ENCODE results near the gene FIGNL1.

The FIGNL1 gene

DNA sequence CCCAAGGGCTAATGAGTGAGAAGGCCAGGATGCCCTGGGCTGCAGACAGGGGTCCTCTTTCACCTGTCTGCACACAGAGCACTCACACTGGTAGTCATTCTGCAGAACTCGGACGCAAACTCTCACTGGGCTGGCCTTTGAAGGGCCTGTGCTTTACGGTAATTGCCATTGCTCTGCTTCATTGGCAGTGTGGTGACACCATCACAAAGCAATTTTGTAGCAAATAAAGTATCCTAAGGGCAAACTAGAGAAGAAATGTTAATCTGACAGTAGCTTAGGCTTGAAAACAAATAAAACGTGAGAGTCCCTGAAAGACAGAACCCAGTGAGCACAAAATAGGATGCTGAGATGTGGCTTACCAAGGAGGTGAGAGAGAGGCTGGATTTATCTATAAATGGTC is 30.6 kb upstream of the FIGNL1 start:
- H3K4me3 Mint-ChIP-seq: no peak overlapping the region
- no peaks in the 10 kb centered on the region for H3K4me1 Mint-ChIP-seq (ENCODE audit: low read depth in 2 of 2)
- DNase-seq: no peak
- H3K36me3 Mint-ChIP-seq (ENCODE audit: insufficient read depth): no peaks in the 10 kb centered on the region
- no peaks in the 10 kb centered on the region for H3K9me3 Mint-ChIP-seq
- no peak overlapping the region for H3K27ac Mint-ChIP-seq
- peaks cover 23 to 38% of the 10 kb centered on the region in 2 donors for H3K27me3 Mint-ChIP-seq
- ATAC-seq (replicated peaks): no peak

GRCh38 chr7:50479743-50480517 is 29.8 kb upstream of the FIGNL1 start:
- H3K4me3 Mint-ChIP-seq: no peak overlapping the region

GRCh38 chr7:50477640-50478039 is 27.5 kb upstream of the FIGNL1 start:
- H3K36me3 Mint-ChIP-seq (ENCODE audit: insufficient read depth): no peaks in the 10 kb centered on the region
- peaks cover 27 to 49% of the 10 kb centered on the region in 2 donors for H3K27me3 Mint-ChIP-seq
- no peak overlapping the region for H3K4me3 Mint-ChIP-seq
- no peak for ATAC-seq (replicated peaks)
- H3K4me1 Mint-ChIP-seq (ENCODE audit: low read depth in 2 of 2): no peaks in the 10 kb centered on the region
- no peak for DNase-seq
- H3K27ac Mint-ChIP-seq: no peak overlapping the region
- H3K9me3 Mint-ChIP-seq: no peaks in the 10 kb centered on the region

More at GRCh38 chr7:50479743-50480517, 29.8 kb upstream of the FIGNL1 start:
- Mint-ChIP-seq H3K27ac (peak overlapping the region in 1 of 2 donors; percentile 36), H3K9me3 (no peaks in the 10 kb centered on the region), H3K36me3 (ENCODE audit: insufficient read depth) (no peaks in the 10 kb centered on the region), H3K27me3 (peaks cover 23 to 38% of the 10 kb centered on the region in 2 donors), H3K4me1 (ENCODE audit: low read depth in 2 of 2) (no peaks in the 10 kb centered on the region)
- ATAC-seq (replicated peaks) (no peak), DNase-seq (no peak)

GRCh38 chr7:50476953-50477625 is 26.9 kb upstream of the FIGNL1 start:
- H3K4me3 Mint-ChIP-seq: no peak overlapping the region
- DNase-seq (no peak), ATAC-seq (replicated peaks) (no peak)
- no peaks in the 10 kb centered on the region for H3K9me3 Mint-ChIP-seq
- peaks cover 24 to 51% of the 10 kb centered on the region in 2 donors for H3K27me3 Mint-ChIP-seq
- H3K27ac Mint-ChIP-seq: no peak overlapping the region
- H3K36me3 Mint-ChIP-seq (ENCODE audit: insufficient read depth): no peaks in the 10 kb centered on the region
- no peaks in the 10 kb centered on the region for H3K4me1 Mint-ChIP-seq (ENCODE audit: low read depth in 2 of 2)

DNA sequence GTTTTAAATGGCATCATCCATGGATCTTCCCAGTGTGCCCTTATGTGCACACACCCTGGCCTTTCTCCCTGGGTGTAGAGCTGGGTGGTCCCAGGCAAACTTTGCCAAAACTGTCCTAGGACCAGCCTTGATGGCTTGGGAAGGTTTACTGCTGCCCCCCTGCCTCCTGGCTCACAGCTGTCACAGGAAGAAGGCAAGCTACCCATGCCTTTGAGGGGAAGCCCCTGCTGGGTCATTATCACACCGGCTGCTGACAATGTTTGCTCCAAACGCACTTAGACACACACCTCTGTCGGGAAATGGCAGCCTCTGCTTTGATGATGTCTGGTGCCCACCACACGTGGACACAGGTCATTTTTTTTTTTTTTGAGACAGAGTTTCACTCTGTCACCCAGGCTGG is 25.2 kb upstream of the FIGNL1 start:
- Mint-ChIP-seq H3K4me1 (ENCODE audit: low read depth in 2 of 2) (no peaks in the 10 kb centered on the region), H3K9me3 (no peaks in the 10 kb centered on the region), H3K36me3 (ENCODE audit: insufficient read depth) (no peaks in the 10 kb centered on the region), H3K27ac (no peak overlapping the region), H3K27me3 (peaks cover 21 to 51% of the 10 kb centered on the region in 2 donors), H3K4me3 (no peak overlapping the region)
- DNase-seq (no peak), ATAC-seq (replicated peaks) (no peak)

- Mint-ChIP-seq H3K36me3 (ENCODE audit: insufficient read depth) (no peaks in the 10 kb centered on the region), H3K27ac (no peak overlapping the region), H3K4me1 (ENCODE audit: low read depth in 2 of 2) (no peaks in the 10 kb centered on the region), H3K27me3 (peaks cover 15 to 44% of the 10 kb centered on the region in 2 donors), H3K9me3 (no peaks in the 10 kb centered on the region), H3K4me3 (no peak overlapping the region)
- DNase-seq (no peak), ATAC-seq (replicated peaks) (no peak)
Observed at GRCh38 chr7:50474382-50475160, 24.4 kb upstream of the FIGNL1 start.

GRCh38 chr7:50473531-50473930 is 23.4 kb upstream of the FIGNL1 start:
- Mint-ChIP-seq H3K9me3 (no peaks in the 10 kb centered on the region), H3K27me3 (peaks cover 15 to 42% of the 10 kb centered on the region in 2 donors), H3K4me3 (no peak overlapping the region), H3K36me3 (ENCODE audit: insufficient read depth) (no peaks in the 10 kb centered on the region), H3K27ac (peak overlapping the region in 1 of 2 donors; percentile 42), H3K4me1 (ENCODE audit: low read depth in 2 of 2) (no peaks in the 10 kb centered on the region)
- DNase-seq (no peak), ATAC-seq (replicated peaks) (no peak)

GRCh38 chr7:50472427-50472826 is 22.3 kb upstream of the FIGNL1 start:
- Mint-ChIP-seq H3K27ac (no peak overlapping the region), H3K4me3 (no peak overlapping the region), H3K4me1 (ENCODE audit: low read depth in 2 of 2) (peaks cover 8 to 10% of the 10 kb centered on the region in 2 donors), H3K27me3 (peaks cover 15 to 51% of the 10 kb centered on the region in 2 donors), H3K9me3 (no peaks in the 10 kb centered on the region), H3K36me3 (ENCODE audit: insufficient read depth) (peaks cover 7% of the 10 kb centered on the region)
- no peak for ATAC-seq (replicated peaks)
- DNase-seq: no peak

DNA sequence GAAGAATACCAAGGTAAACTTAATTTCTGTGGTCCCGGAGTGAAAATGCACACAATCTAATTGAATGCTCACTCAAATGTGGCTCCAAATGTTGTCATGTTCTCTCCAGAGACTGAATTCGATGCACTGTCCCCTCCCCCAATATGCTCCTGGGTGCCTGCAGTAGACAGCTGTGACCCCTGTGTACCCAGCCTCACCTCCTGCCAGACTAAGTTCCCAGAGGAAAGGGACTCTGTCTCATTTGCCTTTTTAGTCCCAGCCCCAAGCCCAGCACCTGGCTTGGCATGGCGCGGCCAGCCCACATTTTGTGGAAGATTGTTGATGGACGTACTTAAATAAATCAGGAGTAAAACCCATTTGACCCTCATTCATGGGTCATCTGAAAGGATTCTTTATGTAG is 21.8 kb upstream of the FIGNL1 start:
- H3K27ac Mint-ChIP-seq: no peak overlapping the region
- H3K9me3 Mint-ChIP-seq: no peaks in the 10 kb centered on the region
- H3K36me3 Mint-ChIP-seq (ENCODE audit: insufficient read depth): peaks cover 8% of the 10 kb centered on the region
- H3K4me3 Mint-ChIP-seq: no peak overlapping the region
- H3K4me1 Mint-ChIP-seq (ENCODE audit: low read depth in 2 of 2): peaks cover 9 to 11% of the 10 kb centered on the region in 2 donors
- ATAC-seq (replicated peaks): no peak
- no peak for DNase-seq
- H3K27me3 Mint-ChIP-seq: peaks cover 15 to 48% of the 10 kb centered on the region in 2 donors

DNA sequence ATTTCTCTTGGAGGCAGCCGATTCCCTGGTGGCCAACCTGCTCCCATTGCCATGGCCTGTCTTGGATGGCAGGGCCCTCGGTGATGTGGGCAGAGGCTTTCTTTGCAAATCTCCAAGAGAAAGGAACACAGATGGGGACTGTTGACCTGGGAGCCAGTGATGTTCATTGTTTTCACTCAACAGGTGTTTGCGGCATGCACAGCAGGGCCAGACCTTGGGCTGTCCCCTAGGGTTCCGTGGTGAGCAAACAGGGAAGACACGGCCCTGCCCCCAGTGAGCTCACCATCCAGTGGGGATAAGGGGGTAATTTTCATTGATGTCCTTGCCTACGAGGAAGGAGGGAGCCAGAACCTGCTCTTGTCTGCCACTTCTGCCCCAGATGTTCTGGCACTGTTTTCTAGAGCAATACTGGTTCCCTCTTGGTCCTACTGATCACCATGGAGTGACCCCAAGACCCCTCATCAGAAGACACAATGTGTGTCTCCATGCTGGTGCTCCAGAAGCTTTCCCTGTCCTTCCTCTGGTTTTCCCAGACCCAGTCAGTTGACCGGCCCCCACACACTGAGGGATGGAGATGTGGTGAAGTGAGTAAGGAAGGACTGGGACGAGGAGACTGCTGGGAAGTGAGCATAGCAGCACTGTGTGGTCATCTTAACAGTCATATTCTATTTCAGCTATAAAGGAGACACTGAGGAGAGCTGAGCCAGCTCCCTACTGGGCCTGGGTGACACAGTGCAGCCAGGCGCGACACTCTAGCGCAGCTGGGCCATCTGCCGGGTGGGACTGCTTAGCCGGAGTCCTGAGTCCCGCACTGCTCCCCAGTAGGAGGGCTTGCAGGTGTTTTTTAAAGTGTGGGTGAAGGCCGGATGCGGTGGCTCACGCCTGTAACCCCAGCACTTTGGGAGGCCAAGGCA is 20.4 kb upstream of the FIGNL1 start:
- Mint-ChIP-seq H3K9me3 (no peaks in the 10 kb centered on the region), H3K4me1 (ENCODE audit: low read depth in 2 of 2) (peaks cover 9 to 11% of the 10 kb centered on the region in 2 donors), H3K36me3 (ENCODE audit: insufficient read depth) (peaks cover 8% of the 10 kb centered on the region), H3K4me3 (no peak overlapping the region), H3K27me3 (peaks cover 11 to 35% of the 10 kb centered on the region in 2 donors), H3K27ac (no peak overlapping the region)
- DNase-seq (no peak), ATAC-seq (replicated peaks) (no peak)

- Mint-ChIP-seq H3K27me3 (peaks cover 17 to 41% of the 10 kb centered on the region in 2 donors), H3K4me3 (no peak overlapping the region), H3K36me3 (ENCODE audit: insufficient read depth) (peaks cover 8% of the 10 kb centered on the region), H3K27ac (no peak overlapping the region), H3K9me3 (no peaks in the 10 kb centered on the region), H3K4me1 (ENCODE audit: low read depth in 2 of 2) (peaks cover 9 to 11% of the 10 kb centered on the region in 2 donors)
- ATAC-seq (replicated peaks) (no peak), DNase-seq (no peak)
Observed at GRCh38 chr7:50469181-50469580, 19.0 kb upstream of the FIGNL1 start.

- H3K27me3 Mint-ChIP-seq: peaks cover 8 to 40% of the 10 kb centered on the region in 2 donors
- H3K4me3 Mint-ChIP-seq: peak overlapping the region; percentile 43 to 69
- H3K4me1 Mint-ChIP-seq (ENCODE audit: low read depth in 2 of 2): peaks cover 9 to 11% of the 10 kb centered on the region in 2 donors
- peaks cover 8% of the 10 kb centered on the region for H3K36me3 Mint-ChIP-seq (ENCODE audit: insufficient read depth)
- H3K9me3 Mint-ChIP-seq: no peaks in the 10 kb centered on the region
- peak; percentile 66 to 76 (median 69) for DNase-seq
- peak overlapping the region in 1 of 2 donors; percentile 72 for H3K27ac Mint-ChIP-seq
- ATAC-seq (replicated peaks): peak; percentile 97
Observed at GRCh38 chr7:50467817-50468610, 17.9 kb upstream of the FIGNL1 start.

Data from effector memory CD8-positive, alpha-beta T cell (primary cell).